GM12878 (cell line): ENCODE measurements around the gene PELI1. TPM values are rescaled to one million over a fixed set of nuclear protein-coding genes. Genes with fewer than 3 reads are reported as not detected.

Experiments used
- ATAC-seq: fragments of 200-7000 bp; cut with Tn5 transposase; 3 replicates; pipeline ENCODE4 v1.9.1; 2020; ENCODE audit warnings: mild to moderate bottlenecking, moderate library complexity
- BruUV-seq: library from RNA; stranded (reverse); fragments of 400-500 nt; replicated peaks from 2 replicates; lab custom pipeline; 2021; lab: Mats Ljungman, UMichigan
- CTCF ChIA-PET: fragments of 300-600 bp; sonication (Branson Sonifier 250); formaldehyde crosslinking; extraction: SDS; loops from one replicate; lab custom pipeline; 2021; ENCODE audit warnings: inconsistent platforms; lab: Yijun Ruan, JAX
- POLR2A ChIA-PET: fragments of 350-600 bp; formaldehyde crosslinking; extraction: SDS; loops from one replicate; lab custom pipeline; 2021; ENCODE audit warnings: inconsistent platforms; lab: Charles Lee
- RAD21 ChIA-PET: fragments of 300-600 bp; sonication (Branson Sonifier 250); formaldehyde crosslinking; loops from one replicate; lab custom pipeline; 2023; ENCODE audit warnings: antibody characterized with exemption; ENCODE audit not compliant: unreplicated experiment; lab: Charles Lee
- SMC1A ChIA-PET: fragments of 300-600 bp; sonication (Branson Sonifier 250); formaldehyde crosslinking; loops from one replicate; lab custom pipeline; 2023; ENCODE audit not compliant: unreplicated experiment, uncharacterized antibody; lab: Charles Lee
- DNase-seq: peaks from one replicate; pipeline ENCODE4 v3.0.0-alpha.2; 2011; ENCODE audit warnings: low read depth, low spot score
- FAIRE-seq: peaks from 3 replicates; lab custom pipeline; 2011; peaks lifted over from hg19 to GRCh38; lab: Jason Lieb, UNC
- H2AFZ ChIP-seq: 2 replicates; pipeline ENCODE4 v1.6.0; 2011; ENCODE audit warnings: low read depth, low read length, control low read depth; ENCODE audit not compliant: control insufficient read depth
- H3K27ac ChIP-seq: 2 replicates; pipeline ENCODE4 v1.5.1; 2011; ENCODE audit warnings: control low read depth; ENCODE audit not compliant: control insufficient read depth, insufficient read depth
- H3K27me3 ChIP-seq, 2 experiments: replicated peaks in 1 of 2; 2 replicates each; pipeline versions ENCODE4 v1.6.0 to v1.6.1; 2011; ENCODE audit warnings: low read length in 1 of 2; ENCODE audit not compliant: control insufficient read depth in 2 of 2, insufficient read depth in 2 of 2
- H3K36me3 ChIP-seq, 2 experiments: 2 replicates each; pipeline ENCODE4 v1.5.1; 2011; ENCODE audit warnings: low read length in 1 of 2; ENCODE audit not compliant: control insufficient read depth in 2 of 2, insufficient read depth in 2 of 2
- H3K4me1 ChIP-seq: 2 replicates; pipeline ENCODE4 v1.6.1; 2011; ENCODE audit warnings: mild to moderate bottlenecking, low read length, moderate library complexity, mixed read lengths; ENCODE audit not compliant: control insufficient read depth, insufficient read depth
- H3K4me2 ChIP-seq: 2 replicates; pipeline ENCODE4 v1.6.0; 2011; ENCODE audit warnings: control low read depth; ENCODE audit not compliant: control insufficient read depth, insufficient read depth
- H3K4me3 ChIP-seq: fragments of 200-600 bp; sonication (generic); 2 replicates; pipeline ENCODE4 v1.5.1; 2016
- H3K79me2 ChIP-seq: 2 replicates; pipeline ENCODE4 v1.6.0; 2011; ENCODE audit warnings: low read length; ENCODE audit not compliant: control insufficient read depth, insufficient read depth
- H3K9ac ChIP-seq: 2 replicates; pipeline ENCODE4 v1.8.0; 2011; ENCODE audit warnings: low read length, control low read depth, mixed read lengths; ENCODE audit not compliant: control insufficient read depth, insufficient read depth
- H3K9me3 ChIP-seq: replicated peaks from 3 replicates; pipeline ENCODE4 v1.5.1; 2011; ENCODE audit warnings: mild to moderate bottlenecking, low read length; ENCODE audit not compliant: control insufficient read depth, insufficient read depth
- H4K20me1 ChIP-seq: 2 replicates; pipeline ENCODE4 v1.6.0; 2011; ENCODE audit not compliant: control insufficient read depth, insufficient read depth
- ATF7 ChIP-seq: fragments of 450-650 bp; IDR thresholded peaks from 2 replicates; pipeline ENCODE4 v1.6.1; 2016; ENCODE audit warnings: low read depth, mild to moderate bottlenecking
- EP300 ChIP-seq, 2 experiments: fragments of 150-350 bp in 1 of 2; IDR thresholded peaks; 2 replicates each; pipeline ENCODE4 v1.6.1; 2011 to 2012; ENCODE audit warnings: low read depth in 2 of 2, low read length in 2 of 2, borderline replicate concordance in 1 of 2, improper control_type of control experiment in 1 of 2, inconsistent platforms in 1 of 2; ENCODE audit not compliant: control insufficient read depth in 1 of 2
- EZH2 ChIP-seq: IDR thresholded peaks from 2 replicates; pipeline ENCODE4 v1.6.1; 2012; ENCODE audit warnings: low read depth, mild to moderate bottlenecking, control low read depth, inconsistent platforms, low read length, borderline replicate concordance; ENCODE audit not compliant: control insufficient read depth
- FOXK2 ChIP-seq: fragments of 450-650 bp; IDR thresholded peaks from 2 replicates; pipeline ENCODE4 v1.6.1; 2017; ENCODE audit warnings: mild to moderate bottlenecking, moderate library complexity
- HDAC2 ChIP-seq: fragments of 200-600 bp; sonication (generic); IDR thresholded peaks from 2 replicates; pipeline ENCODE4 v1.6.1; 2017
- JUNB ChIP-seq: IDR thresholded peaks from 2 replicates; pipeline ENCODE4 v1.6.1; 2016; ENCODE audit warnings: antibody characterized with exemption, mild to moderate bottlenecking
- KAT2A ChIP-seq: conservative IDR thresholded peaks from 2 replicates; pipeline ENCODE4 v1.6.1; 2011; ENCODE audit warnings: low read depth, low read length; ENCODE audit not compliant: control insufficient read depth
- MEF2A ChIP-seq: IDR thresholded peaks from 2 replicates; pipeline ENCODE4 v1.6.1; 2011; ENCODE audit warnings: low read depth, mild to moderate bottlenecking, low read length, moderate library complexity; ENCODE audit not compliant: insufficient read depth
- NFIC ChIP-seq: IDR thresholded peaks from 2 replicates; pipeline ENCODE4 v1.6.1; 2012; ENCODE audit warnings: low read depth, mild to moderate bottlenecking, inconsistent platforms, low read length, moderate library complexity
- SMAD1 ChIP-seq: fragments of 450-650 bp; IDR thresholded peaks from 2 replicates; pipeline ENCODE4 v1.6.1; 2018; ENCODE audit warnings: mild to moderate bottlenecking, low read depth; ENCODE audit not compliant: partially characterized antibody
- ZNF384 ChIP-seq: IDR thresholded peaks from 2 replicates; pipeline ENCODE4 v1.6.1; 2012; ENCODE audit warnings: low read depth, mild to moderate bottlenecking, low read length, improper control_type of control experiment, borderline replicate concordance
- ZZZ3 ChIP-seq: IDR thresholded peaks from 2 replicates; pipeline ENCODE4 v1.6.1; 2011; ENCODE audit warnings: low read depth; ENCODE audit not compliant: control insufficient read depth, insufficient read length
- in situ Hi-C: fragments of 300-500 bp; cut with MboI; formaldehyde crosslinking; loops from 9 replicates; pipeline ENCODE4 v1.14.3; 2018; ENCODE audit warnings: mixed read lengths
- intact Hi-C: fragments of 100-400 bp; cut with micrococcal nuclease; formaldehyde crosslinking; loops from one replicate; pipeline ENCODE4 v1.14.2; 2022; ENCODE audit not compliant: unreplicated experiment
- polyA plus RNA-seq, 11 experiments: library from polyadenylated mRNA; depleted of rRNA in 4 of 11; unstranded in 6 of 11; stranded (reverse) in 5 of 11; fragments of >200 nt; fragmentation: Nextera tagmentation in 4 of 11; fragmentation: Illumina TruSeq in 1 of 11; extraction: Ambion mirVana in 4 of 11; extraction: Trizol in 1 of 11; gene quantifications; 1 replicate in 1 of 11; 2 replicates in 10 of 11; pipeline versions ENCODE4 v1.2.1 to v1.2.3, GENCODE V29; 2011 to 2016; ENCODE audit warnings: inconsistent platforms in 2 of 11, missing spikeins in 2 of 11, low read depth in 1 of 11
- total RNA-seq, 4 experiments: library from RNA; depleted of rRNA in 3 of 4; stranded (reverse); fragments of >200 nt in 3 of 4; fragmentation: Illumina TruSeq in 1 of 4; extraction: Trizol in 1 of 4; gene quantifications; 2 replicates each; pipeline versions ENCODE4 v1.2.1 to v1.2.3, GENCODE V29; 2013 to 2021
- TF ChIP-seq, protein P1 (sequence below): fragments of 450-650 bp; formaldehyde crosslinking; IDR thresholded peaks from 2 replicates; pipeline ENCODE4 v1.5.0; 2022; ENCODE audit warnings: mild to moderate bottlenecking, missing genetic modification characterization
- TF ChIP-seq, protein P2 (sequence below): fragments of 450-650 bp; formaldehyde crosslinking; IDR thresholded peaks from 2 replicates; pipeline ENCODE4 v1.4.0; 2022; ENCODE audit warnings: mild to moderate bottlenecking, moderate library complexity
- TF ChIP-seq, protein P3 (sequence below): fragments of 450-650 bp; IDR thresholded peaks from 2 replicates; pipeline ENCODE4 v1.6.1; 2017; ENCODE audit warnings: mild to moderate bottlenecking

Gene PELI1
- total and polyA plus RNA-seq, 10 of the 15 experiments (the other 5 are each of a cell fraction or from before 2014, with no cell fraction given): 12.1 to 92.0 (median 39.8) TPM

- CTCF ChIA-PET: interaction anchor here (0.9 to 4.7 kb wide), 8 partner anchors 8 to 197 kb away, joined by 4 to 26 read pairs (median 4); no protein-coding TSS in a partner anchor
- BruUV-seq: no TSS peak
- Histone ChIP-seq H3K4me2 (peak overlapping the region; percentile 62; the same call in 1 of the 2 replicates), H3K4me1 (peaks cover 46% of the 10 kb centered on the region), H3K4me3 (no peak overlapping the region), H4K20me1 (peaks cover 2% of the 10 kb centered on the region; the same call in 1 of the 2 replicates), H3K27me3 (no peaks in the 10 kb centered on the region), H3K79me2 (peaks cover 100% of the 10 kb centered on the region), H3K27ac (no peak overlapping the region; the same call in 1 of the 2 replicates), H3K9ac (no peak overlapping the region)
- DNase-seq (no peak), FAIRE-seq (no peak), ATAC-seq (no peak)
- POLR2A ChIA-PET: interaction anchor here (0.5 to 1.5 kb wide), 6 partner anchors 9 to 1273 kb away, joined by 3 to 6 read pairs (median 4); no protein-coding TSS in a partner anchor
- in situ Hi-C loops (no loop called here), intact Hi-C loops (no loop called here)
- SMC1A ChIA-PET: interaction anchor here (1.0 to 23.5 kb wide), 12 partner anchors 7 to 195 kb away, joined by 3 to 495 read pairs (median 11); no protein-coding TSS in a partner anchor
- RAD21 ChIA-PET: interaction anchor here (0.9 to 7.4 kb wide), 15 partner anchors 8 to 196 kb away, joined by 3 to 53 read pairs (median 5); no protein-coding TSS in a partner anchor
- no peak for TF ChIP-seq EP300 (IDR thresholded peaks at IDR 0.05; ENCODE audit: borderline replicate concordance in 1 of 2, control insufficient read depth in 1 of 2, low read depth in 2 of 2, low read length in 2 of 2)
- TF ChIP-seq, protein P1, sequence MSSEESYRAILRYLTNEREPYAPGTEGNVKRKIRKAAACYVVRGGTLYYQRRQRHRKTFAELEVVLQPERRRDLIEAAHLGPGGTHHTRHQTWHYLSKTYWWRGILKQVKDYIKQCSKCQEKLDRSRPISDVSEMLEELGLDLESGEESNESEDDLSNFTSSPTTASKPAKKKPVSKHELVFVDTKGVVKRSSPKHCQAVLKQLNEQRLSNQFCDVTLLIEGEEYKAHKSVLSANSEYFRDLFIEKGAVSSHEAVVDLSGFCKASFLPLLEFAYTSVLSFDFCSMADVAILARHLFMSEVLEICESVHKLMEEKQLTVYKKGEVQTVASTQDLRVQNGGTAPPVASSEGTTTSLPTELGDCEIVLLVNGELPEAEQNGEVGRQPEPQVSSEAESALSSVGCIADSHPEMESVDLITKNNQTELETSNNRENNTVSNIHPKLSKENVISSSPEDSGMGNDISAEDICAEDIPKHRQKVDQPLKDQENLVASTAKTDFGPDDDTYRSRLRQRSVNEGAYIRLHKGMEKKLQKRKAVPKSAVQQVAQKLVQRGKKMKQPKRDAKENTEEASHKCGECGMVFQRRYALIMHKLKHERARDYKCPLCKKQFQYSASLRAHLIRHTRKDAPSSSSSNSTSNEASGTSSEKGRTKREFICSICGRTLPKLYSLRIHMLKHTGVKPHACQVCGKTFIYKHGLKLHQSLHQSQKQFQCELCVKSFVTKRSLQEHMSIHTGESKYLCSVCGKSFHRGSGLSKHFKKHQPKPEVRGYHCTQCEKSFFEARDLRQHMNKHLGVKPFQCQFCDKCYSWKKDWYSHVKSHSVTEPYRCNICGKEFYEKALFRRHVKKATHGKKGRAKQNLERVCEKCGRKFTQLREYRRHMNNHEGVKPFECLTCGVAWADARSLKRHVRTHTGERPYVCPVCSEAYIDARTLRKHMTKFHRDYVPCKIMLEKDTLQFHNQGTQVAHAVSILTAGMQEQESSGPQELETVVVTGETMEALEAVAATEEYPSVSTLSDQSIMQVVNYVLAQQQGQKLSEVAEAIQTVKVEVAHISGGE (CRISPR knock-in tag): no peak
- TF ChIP-seq HDAC2: no peak
- TF ChIP-seq FOXK2: no peak
- no peak for TF ChIP-seq EZH2
- TF ChIP-seq ATF7: no peak
- no peak for TF ChIP-seq KAT2A
- TF ChIP-seq JUNB: no peak
- TF ChIP-seq MEF2A: no peak
- no peak for TF ChIP-seq ZZZ3
- no peak for TF ChIP-seq SMAD1
- no peak for TF ChIP-seq NFIC
- TF ChIP-seq, protein P2, sequence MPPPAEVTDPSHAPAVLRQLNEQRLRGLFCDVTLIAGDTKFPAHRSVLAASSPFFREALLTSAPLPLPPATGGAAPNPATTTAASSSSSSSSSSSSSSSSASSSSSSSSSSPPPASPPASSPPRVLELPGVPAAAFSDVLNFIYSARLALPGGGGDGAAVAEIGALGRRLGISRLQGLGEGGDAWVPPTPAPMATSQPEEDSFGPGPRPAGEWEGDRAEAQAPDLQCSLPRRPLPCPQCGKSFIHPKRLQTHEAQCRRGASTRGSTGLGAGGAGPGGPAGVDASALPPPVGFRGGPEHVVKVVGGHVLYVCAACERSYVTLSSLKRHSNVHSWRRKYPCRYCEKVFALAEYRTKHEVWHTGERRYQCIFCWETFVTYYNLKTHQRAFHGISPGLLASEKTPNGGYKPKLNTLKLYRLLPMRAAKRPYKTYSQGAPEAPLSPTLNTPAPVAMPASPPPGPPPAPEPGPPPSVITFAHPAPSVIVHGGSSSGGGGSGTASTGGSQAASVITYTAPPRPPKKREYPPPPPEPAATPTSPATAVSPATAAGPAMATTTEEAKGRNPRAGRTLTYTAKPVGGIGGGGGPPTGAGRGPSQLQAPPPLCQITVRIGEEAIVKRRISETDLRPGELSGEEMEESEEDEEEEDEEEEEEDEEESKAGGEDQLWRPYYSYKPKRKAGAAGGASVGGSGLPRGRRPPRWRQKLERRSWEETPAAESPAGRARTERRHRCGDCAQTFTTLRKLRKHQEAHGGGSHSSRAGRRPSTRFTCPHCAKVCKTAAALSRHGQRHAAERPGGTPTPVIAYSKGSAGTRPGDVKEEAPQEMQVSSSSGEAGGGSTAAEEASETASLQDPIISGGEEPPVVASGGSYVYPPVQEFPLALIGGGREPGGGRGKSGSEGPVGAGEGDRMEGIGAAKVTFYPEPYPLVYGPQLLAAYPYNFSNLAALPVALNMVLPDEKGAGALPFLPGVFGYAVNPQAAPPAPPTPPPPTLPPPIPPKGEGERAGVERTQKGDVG: no peak
- TF ChIP-seq, protein P3, sequence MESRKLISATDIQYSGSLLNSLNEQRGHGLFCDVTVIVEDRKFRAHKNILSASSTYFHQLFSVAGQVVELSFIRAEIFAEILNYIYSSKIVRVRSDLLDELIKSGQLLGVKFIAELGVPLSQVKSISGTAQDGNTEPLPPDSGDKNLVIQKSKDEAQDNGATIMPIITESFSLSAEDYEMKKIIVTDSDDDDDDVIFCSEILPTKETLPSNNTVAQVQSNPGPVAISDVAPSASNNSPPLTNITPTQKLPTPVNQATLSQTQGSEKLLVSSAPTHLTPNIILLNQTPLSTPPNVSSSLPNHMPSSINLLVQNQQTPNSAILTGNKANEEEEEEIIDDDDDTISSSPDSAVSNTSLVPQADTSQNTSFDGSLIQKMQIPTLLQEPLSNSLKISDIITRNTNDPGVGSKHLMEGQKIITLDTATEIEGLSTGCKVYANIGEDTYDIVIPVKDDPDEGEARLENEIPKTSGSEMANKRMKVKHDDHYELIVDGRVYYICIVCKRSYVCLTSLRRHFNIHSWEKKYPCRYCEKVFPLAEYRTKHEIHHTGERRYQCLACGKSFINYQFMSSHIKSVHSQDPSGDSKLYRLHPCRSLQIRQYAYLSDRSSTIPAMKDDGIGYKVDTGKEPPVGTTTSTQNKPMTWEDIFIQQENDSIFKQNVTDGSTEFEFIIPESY: no peak
- TF ChIP-seq ZNF384: no peak
- TF ChIP-seq, all 136 proteins: peak for 0
- H3K9me3 ChIP-seq: no peaks in the 10 kb centered on the region
- peaks cover 0 to 22% of the 10 kb centered on the region in 2 experiments; a peak in 2 of 4 replicates for H3K36me3 ChIP-seq
- no peak overlapping the region for H2AFZ ChIP-seq
Observed at GRCh38 chr2:64133828-64134227, 10.4 kb downstream of the PELI1 start.
